GM12892 (cell line): ENCODE results near the gene NRXN3.

Experiments used
- POLR2A ChIP-seq: IDR thresholded peaks from 2 replicates; pipeline ENCODE4 v1.6.1; 2011; ENCODE audit warnings: low read depth, low read length, control low read depth
- POLR2AphosphoS5 ChIP-seq: IDR thresholded peaks from 2 replicates; pipeline ENCODE4 v1.6.1; 2011; ENCODE audit warnings: low read depth, low read length, control low read depth

DNA sequence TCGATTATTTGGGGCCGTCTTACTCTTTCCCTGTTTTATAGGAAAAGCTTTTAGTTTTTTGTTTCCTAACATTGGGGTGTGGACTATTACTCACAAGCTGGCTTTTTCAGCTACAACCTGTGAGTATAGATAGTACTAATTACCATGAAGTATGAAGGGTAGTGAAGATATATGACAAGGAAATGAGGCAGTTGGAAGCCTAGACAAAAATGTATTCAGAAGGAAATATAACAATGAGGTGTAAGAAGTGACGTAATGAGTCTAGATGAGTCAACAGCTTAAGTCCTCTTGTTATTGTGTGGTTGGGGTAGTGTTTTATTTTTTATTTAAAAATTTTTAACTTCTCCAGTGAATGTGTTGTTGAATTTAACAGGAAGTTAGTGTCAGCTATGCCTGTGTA lies 804.5 kb downstream of the NRXN3 start:
- TF ChIP-seq POLR2AphosphoS5 = no peak
- TF ChIP-seq POLR2A = no peak
